HG02973 (cell line): ENCODE data around the gene MT4.

ENCODE experiments used
- ATAC-seq: cut with Tn5 transposase; IDR thresholded peaks from one replicate; pipeline ENCODE4 v1.9.1; 2021; ENCODE audit warnings: moderate library complexity; ENCODE audit not compliant: unreplicated experiment

The MT4 gene

DNA sequence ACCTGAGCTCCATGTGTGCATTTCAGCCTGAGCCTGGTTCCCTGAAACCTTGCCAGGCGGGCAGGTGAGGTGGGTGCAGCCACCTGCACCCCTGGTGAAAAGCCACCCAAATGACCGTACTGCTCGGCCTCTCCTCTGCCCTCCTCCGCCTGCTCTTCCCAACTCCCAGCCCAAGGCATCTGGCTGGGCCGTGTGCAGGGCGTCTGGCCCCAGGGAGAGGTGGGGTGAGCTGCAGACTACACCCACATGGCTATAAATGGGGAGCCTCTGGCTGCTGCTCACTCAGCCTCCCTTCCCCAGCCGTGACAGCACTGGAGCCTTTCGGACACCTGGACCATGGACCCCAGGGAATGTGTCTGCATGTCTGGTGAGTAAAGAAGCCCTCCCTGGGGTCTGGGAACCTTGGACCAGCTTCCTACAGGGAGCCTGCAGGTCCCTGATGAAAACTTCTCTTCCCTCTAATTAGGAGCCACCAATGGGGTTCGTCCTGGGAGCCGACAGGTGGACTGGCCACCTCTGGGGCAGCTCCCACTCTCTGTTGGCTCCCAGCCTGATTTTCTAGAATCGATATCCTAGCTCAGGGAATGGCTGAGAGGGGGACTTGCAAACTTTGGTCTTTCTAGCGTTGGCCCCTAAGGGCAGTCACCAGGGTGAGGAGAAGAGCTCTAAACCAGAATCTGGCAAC is at the start of gene MT4:
TSS of gene MT4 (plus strand) at position 281 of the 685 bp plus-strand sequence. CDS start at position 337, 56 bp downstream.
- ATAC-seq, result no peak

DNA sequence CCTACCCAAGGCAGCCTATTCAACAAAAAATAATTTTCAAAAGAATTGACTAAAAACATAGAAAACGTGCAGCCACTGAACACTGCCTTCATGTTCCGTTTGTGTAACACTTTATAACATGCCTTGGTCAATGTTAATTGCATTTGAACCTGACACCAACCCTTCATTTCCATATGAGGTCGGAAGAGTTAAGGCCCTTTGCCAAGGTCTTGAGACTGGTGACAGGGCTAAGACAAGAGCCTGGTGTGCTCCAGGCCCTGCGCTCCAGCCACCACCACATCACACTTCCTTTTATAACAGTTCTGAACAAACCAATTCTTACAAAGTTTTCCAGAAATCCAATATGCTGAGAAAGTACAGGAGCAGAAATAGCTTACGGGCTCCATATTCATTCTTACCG is 49.2 kb upstream of the MT4 start:
- no peak for ATAC-seq

DNA sequence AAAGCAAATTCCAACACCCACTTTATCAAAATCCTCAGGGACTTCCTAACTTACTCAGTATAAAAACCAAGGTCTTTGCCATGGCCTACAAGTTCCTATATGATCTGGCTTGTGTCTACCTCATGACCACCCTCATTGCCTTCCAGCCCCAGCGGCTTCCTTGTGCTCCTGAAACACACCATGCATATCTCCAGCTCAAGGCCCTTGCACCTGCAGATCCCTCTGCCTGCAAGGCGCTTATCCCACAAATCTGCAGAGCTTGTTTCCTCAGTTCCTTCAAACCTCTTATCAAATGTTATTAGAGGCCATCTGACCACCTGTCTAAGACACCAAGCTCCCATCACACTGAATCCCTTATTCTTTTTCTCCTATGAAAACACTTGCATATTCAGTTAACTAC is 47.7 kb upstream of the MT4 start:
- no peak for ATAC-seq

DNA sequence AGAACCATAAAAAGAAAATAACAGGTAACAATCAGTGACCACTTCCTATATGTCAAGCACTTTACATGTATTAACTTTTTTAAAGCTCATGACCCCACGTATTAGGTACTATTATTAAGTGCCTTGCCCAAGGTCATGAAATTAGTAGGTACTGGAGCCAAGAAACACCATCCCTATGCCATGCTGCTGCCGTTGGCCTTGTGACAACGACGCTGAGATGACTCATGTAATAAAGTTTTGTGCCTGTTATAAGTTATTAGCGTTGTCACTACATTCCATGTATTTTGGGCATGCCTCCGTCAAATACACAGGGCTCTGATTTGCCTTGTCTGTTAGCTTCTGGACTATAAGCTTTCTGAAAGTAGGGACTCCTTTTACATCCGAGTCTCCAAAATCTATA is 46.4 kb upstream of the MT4 start:
- ATAC-seq, result no peak

DNA sequence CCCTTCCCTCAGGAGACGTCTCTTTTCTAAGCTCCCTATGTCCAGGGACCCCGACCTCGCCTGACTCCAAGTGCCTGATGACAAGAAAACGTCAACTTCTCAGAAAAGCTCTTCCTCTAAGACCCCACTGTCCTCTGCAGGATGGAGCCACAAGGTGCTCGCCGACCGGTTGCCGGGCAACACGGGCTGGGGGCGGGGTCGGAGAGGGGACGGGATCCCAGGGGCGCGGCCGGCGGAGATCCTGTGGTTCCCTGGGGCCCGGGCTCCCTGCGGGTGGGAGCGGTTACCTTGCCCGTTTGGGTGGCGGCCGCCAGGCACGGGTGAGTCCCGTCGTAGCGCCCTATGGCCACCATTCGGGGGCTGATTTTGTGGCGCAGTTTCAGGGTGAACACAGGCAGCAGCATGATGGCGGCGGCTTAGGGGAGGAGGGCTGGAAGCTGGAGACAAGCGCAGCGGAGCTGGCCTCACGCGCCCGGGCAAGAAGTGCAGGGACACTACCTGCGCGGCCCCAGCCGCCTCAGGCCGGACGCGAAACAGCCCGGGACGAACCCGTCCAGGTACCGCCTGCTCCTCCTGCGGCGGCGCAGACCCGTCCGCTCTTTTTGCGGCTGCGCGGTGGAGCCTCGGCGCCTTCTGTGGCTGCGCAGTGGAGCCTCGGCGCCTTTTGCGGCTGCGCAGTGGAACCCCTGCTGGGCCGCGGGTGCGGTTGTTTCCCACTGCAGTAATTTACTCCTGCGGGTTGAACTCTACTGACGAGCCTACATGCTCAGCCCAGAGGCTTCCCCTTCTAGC is 45.2 kb upstream of the MT4 start, which contains the start of gene BBS2:
TSS of gene BBS2 (minus strand) at position 566 of the 792 bp plus-strand sequence. CDS start at position 404, 162 bp downstream.
- peak; percentile 76 for ATAC-seq

DNA sequence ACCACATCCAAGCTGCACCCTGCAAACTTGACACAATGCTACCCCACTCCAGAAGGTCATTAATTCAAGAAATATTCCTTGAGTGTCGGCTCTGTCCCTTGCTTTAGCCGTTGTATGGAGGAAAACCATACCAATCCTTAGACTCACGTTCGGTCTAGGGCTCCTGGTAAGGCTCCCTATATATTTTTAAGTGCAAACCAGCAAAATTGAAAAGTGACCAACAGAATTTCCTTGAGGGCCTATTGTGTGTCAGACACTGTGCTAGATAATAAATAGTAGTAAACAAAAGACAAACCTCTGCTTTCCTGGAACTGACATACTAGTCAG is 44.7 kb upstream of the MT4 start:
- no peak for ATAC-seq

DNA sequence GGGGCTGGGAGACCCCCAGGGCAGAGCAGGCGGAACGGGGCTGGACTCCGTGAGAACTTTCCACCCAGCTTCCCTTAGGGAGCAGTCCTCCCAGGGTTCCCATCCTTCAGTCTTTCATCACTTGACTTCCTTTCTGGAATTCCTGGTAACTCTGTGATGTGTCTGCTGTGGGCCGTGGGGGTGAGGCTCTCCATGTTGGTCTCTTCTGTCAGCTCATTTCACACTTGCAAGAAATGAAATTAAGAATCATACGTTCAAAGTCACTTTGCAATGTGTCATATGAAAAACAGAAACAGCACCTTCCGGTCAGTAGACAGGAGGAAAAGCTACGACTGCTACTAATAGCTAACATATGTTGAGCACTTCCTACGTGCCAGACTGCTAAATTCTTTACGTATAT is 39.6 kb upstream of the MT4 start:
- ATAC-seq, result no peak

DNA sequence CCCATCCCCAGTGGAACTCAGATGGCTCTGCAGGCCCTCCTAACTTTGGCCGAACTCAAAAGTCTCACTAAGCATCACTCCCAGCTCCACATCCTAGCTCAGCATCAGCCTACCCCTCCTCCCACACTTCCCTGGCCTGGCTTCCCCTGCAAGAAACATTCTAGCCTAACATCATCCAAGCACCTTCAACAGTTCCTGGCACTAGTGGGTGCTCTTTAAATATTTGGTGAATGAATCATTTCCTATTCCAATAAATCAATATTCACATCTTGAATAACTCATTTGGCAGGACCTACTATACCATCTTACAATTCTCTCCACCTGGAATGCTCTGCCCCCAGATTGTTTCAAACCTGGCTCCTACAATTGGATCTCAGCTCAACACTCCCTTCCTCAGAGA is 34.0 kb upstream of the MT4 start:
- ATAC-seq, result no peak

DNA sequence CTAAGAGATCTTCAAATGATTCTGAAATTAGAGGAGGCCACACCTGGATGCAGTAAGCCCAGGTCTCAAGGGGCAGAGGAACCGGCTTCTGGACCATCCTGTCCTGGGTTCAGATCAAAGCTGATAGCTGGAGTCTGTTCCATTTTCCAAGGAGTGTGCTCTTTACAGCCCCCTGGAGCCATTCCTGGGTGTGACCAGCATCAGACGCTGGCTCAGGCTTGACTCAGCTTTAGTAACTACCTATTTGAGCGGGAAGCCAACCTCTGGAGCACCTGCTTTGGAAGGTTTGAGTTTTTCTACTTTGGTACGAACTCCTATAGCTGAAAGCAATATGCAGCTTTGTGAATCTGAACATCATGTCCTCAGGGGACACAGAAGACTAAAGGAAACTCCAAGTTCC is 32.2 kb upstream of the MT4 start:
- ATAC-seq, result no peak

DNA sequence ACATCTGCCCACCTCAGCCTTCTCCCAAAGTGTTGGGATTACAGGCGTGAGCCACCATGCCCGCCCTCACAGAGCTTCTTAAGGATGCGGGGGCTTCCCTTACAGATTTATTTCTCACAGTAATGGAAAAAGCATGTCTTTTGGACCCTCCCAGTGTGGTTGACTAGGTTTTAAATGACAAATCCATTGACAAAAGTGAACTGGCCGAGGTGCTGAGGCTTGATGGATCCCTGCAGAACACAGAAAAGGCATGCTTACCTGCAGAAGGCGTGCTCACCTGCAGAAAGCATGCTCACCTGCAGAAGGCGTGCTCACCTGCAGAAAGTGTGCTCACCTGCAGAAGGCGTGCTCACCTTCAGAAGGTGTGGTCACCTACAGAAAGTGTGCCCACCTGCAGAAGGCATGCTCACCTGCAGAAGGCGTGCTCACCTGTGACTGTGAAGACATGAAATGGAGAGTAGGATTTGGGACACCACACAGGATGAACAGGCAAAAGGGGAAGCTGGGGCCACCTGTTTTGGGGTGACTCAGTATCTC is 30.0 kb upstream of the MT4 start:
- no peak for ATAC-seq

DNA sequence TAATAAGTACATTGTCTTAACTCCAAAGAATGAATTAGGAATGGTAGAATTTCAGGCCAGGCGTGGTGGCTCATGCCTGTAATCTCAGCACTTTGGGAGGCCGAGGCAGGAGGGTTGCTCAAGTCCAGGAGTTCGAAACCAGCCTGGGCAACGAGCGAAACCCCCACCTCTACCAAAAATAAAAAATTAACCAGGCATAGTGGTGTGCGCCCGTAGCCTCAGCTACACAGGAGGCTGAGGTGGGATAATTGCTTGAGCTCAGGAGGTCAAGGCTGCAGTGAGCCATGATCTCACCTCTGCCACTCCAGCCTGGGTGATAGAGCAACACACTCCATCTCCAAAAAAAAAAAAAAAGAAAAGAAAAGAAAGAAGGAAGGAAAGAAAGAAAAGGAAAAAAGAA is 26.5 kb upstream of the MT4 start:
- ATAC-seq, result no peak

DNA sequence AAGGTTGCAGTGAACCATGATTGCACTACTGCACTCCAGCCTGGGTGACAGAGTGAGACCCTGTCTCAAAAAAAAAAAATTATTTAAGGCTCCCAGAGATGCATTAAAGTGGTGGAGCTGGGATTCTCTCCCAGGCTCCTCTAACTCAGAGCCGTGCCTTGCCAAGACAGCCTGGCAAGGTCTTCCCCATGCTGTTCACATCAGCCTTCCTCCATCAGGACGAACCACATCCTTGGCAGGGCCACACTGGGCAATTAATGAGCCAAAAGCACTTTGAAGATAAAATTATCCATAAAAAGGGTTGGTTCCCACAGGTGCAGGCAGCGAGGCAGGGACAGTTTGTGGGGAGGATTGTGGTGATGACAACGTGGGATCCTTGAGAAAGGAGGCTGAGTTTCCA is 25.2 kb upstream of the MT4 start:
- no peak for ATAC-seq

DNA sequence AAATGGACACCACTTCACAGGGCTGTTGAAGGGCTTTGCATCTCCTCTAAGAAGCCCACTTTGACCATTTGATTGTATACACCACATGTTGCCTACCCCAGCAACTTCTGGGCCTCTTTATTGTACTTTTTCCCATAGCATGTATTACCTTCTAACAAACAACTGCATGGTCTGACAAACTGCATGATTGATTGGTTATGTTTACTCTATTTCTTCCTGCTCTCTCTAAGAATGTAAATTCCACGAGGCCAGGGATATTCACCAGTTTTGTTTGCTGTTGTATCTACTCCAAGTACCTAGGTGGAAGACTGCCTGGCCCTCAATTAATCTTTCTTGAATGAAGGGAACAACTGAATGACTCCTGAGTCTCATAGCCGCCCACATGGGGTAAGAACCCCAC is 22.8 kb upstream of the MT4 start:
- ATAC-seq, result no peak

DNA sequence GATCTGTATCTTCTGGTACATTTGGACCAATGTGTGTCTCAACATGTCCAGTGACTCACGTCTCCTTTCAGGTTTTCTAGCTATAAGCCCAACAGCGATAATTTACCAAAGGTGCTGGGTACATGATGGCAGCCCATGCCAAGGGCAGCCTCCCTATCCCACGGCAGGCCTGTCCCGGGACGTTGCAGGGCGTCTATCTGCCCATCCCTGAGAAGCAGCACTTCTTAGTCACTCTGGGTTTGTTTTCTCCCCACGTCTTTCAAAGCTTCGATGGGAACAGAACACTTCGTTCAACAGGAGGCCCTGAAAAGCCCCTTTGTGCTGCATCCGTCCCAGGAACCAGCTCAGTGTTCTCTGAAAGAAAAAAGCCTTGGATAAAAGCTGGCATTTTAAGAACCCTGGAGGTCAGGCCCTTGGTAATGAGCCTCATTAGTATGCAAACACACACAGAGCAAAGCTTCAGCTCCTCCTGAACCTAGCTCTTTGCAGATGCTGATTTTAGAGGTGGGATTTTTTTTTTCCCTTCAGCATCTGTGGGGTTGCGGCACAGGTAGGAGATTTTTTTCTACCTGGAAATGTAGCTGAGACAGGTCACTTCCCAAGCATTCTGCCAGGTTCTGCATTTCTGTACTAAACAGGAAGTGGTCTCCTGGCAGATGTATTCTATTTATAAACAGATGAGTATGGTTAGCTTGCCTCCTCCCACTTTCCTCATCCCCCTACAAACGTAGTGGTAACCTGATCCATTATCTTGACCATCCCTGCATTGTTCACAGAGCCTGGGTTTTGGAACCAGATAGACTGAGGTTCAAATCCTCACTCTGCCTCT is 17.5 kb upstream of the MT4 start:
- ATAC-seq, result no peak

DNA sequence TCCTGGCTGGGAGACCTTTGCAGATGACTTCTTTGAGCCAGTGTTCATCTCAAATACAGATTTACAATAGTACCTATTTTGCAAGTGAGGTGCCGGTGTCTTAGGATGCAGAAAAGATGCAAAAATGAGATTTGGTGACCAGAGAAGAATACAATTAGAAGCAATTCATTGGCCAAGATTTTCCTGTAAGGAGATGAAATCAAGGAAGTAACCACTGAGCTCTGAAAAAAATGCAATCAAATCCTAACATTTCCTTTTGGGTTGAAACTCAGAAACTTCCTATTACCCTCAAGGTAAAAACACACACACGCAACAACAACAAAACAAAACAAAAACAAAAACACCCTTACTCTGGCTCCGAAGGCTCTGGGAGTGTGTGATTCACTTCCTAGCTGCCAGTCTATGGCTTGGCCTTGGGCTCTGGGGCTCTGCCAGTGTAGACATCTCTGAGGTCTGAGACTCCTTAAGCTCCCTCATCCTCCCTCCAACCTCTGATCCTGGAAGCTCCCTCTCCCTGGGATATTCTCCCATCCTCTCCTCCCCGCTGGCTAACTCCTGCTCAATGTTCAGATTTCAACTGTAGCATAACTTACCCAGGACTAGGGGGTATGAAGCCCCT is 16.8 kb upstream of the MT4 start:
- no peak for ATAC-seq

DNA sequence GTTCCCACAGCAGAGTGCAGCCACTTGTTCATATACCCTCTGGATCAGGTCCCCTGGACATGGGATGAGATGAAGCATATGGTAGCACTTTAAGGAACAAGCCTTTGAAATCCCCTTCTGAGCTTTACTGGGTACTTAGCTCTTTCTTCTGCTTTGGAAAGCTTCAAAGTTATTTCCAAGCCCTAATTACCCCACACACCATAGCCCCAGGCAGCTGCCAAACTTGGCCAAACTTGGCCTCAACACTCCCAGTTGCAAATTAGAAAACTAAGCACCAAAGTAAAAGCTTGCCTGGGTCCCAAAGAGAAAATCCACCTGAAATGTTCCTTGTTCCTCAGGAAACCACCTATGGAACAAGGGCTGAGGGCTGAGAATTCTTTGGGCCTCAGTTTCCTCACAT is 15.7 kb upstream of the MT4 start:
- ATAC-seq, result no peak

DNA sequence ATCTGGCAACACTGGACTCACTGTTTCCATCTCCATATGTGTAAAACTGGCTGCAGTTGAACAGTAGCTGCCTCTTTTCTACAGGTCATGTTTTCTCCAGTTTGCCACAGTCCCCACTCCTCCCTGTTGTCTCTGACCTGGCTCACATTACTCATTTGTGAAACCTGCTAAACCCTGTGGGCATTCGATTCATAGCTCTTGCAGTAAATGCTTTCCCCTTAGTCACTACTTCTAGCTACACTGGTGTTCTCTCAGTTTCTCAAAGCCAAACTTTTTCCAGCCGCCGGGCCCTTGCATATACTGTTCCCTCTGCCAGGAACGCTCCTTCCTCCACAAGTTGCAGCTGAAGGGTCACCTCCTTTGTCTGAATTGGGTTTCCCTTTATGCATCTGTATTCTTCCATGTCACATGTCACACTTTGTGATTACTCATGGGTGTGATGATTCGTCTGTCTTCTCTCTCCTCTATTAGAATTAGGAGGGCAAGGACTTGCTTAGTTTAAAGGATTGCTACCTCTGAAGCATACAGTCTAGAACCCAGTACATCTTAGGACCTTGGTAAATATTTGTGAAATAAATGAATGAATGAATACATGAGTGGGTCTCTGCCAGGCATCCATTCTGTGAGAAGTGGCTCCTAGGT is 15.0 kb upstream of the MT4 start:
- ATAC-seq, result no peak

DNA sequence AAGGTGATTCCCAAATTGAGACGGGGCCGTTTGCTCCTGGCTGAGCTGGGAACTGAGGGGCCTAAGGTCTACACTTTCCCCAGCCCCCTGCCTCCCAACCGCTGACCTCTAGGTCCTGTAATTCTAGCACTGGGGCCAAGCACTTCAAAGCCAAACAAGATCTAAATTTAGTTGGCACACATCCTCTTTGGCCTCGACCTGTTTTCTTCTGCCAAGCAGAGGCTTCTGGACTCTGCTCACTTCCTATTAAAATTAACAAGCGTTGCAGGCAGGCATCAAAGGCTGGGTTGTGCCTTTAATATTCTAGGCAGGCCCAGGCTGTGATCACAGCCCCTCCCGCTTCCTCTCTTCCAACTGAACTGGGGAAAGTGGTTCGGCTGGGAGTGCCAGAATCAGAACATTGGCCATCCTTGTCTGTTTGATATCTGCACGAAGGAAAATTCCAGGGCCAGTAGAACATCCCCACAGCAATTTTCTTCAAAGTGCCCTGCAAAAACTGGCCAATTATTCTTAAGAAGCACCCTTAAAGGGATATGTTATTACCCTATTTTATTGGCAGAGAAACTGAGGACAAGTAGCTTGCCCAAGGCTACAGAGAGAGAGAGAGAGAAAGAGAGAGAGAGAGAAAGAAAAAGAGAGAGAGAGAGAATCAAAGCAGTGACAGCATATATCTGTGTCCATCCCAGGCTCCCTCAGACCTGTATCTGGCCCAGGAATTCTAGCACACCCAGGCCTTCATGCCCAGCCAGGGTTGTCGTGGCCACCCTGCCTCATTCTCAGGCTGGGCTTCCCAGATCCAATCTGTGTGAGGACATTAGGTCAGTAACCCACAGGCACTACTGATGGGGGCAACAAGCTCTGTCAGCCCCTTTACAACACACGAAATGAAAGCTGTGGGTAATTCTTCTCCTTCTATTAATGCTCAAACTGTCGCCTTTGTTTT is 12.8 kb upstream of the MT4 start:
- ATAC-seq, result no peak

DNA sequence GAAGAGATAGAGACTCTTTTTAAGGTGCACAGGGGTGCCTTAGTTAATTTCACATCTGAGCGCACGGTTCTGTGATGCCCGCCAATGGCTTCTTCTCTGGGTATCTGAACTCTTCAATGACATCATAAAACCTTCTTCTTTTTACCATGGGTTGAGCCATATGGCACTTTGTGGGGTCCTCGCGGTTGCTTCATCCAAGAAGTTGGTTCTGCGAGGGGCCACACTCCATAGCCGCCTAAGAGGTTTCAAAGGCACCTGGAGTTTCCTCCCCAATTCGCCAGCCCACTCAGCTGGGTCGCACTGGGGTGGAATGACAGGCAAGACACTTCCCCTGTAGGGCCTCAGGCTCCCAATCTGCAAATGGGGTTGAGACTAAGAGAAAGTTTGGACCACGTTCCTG is 10.4 kb upstream of the MT4 start:
- no peak for ATAC-seq
